GM18519 (cell line): ENCODE data around the gene KCNIP2.
A peak's percentile ranks its signal among the peaks of the same experiment; 100 is the strongest.

ENCODE experiments used
- ATAC-seq: cut with Tn5 transposase; IDR thresholded peaks from one replicate; pipeline ENCODE4 v1.9.1; 2021; ENCODE audit warnings: mild to moderate bottlenecking, moderate library complexity; ENCODE audit not compliant: unreplicated experiment, low FRiP score

Gene KCNIP2

DNA sequence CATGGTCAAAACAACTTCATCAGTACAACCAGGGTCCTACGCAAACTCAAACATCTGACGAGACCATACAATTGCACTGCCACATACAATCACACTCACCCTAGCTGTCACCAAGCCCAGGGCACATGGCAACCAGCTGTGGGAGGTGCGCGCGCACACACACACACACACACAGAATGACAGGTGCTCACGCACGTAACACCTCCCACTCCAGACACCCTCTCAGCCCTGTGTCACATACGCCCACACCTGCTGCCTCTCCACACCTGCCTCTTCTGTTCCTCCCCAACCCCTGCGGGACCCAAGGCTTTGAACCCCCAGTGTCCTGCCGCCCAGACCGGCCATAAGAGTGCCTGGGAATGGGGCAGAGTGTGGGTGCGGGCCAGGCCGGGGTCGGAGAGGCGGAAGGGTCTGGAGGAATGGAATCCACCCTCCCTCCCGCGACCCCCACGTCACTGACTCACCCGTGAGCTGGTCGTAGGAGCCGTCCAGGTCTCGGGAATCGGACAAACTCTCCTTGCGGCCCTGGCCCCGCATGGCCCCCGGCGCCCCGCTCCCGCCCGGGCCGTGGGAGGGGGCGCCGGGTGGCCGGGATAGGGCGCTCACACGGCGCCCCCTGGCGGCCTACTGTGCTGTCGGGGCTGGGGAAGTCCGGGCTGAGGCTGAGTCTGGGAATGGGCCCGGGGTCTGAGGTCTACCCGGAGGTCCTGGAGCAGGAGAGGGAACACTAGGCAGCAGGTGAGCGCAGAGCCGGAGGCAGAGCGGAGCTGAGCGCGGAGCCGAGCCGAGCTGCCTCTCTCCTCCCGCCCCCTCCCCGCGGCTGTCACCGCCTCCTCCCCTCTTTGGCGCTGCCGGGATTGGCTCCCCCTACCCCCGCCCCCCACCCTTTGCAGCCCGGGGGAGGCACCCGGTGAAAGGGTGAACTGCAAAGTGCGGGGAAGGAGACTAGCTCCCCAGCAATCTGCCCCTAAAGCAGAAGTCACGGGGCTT is at the start of gene KCNIP2:
KCNIP2 (minus strand) TSS at position 769 of the 990 bp plus-strand sequence; CDS start at position 537, 232 bp downstream.
- no peak for ATAC-seq

DNA sequence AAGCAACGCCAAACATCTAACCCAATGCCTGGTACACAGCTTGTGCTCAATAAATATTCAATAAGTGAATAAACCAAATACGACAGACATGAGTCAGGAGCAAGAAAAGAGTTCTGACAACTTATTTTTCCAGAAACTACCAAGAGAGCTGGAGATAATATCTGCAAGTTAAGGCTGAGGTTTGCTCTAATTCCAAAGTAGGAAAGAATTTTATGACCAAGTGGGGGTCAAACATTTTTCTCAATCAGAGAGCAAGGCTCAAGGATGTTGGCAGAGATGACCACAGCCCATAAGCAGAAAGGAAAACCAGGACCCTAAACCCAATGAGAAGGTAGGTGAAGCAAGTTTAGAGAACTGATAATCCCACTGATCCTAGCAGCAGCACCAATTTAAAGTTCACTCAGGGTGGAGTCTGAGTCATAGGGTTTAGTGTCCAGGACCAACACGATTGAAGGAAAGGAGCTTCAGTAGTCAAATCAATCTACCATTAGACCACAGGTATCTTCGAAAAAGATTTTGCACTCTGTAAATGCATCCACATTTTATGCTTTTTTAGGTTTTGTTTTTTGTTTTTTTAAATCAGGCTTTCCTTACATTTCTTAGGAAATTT is 49.3 kb upstream of the KCNIP2 start:
- ATAC-seq: no peak

DNA sequence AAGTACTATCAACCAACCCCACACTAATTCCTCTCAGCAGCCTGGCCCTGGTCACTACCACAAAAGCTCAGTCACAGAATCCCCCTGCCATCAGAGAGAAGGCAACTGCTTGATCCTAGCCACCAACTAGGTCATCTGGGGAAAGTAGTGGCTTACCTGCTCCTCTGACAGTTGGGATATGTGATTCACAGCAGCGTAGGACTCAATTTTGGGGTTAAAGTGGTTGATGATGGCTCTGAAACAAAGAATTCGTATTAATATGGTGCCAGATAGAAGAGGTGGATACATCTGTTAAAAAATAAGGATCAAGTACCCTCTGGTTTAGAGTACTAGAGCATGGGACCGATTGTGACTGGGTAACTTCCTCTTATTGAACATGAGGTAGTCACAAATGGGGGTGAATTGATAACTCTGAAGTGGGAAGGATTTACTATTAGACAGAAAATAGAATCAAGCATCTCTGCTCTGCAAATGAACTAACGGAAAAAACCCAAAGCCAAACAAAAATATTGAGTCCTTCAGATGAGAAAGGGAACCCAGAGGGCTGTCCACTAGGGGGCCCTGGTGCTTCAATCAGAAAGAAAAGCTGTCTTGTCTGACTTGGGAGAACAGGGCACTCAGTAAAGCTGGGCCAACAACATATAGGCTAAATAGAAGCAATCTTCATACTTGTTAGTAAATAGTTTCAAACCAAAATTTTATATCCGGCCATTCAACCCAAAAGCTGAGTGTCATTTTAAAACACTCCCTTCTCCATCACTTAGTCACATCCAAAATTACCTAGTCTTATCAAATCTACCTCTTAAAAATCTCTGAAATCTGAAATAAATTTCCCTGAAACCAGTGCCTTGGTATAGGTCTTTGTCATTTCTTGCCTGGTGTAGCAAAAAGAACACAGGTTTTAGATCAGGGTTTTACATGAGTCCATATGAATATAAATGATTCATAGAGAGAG is 45.9 kb upstream of the KCNIP2 start:
- ATAC-seq: no peak

DNA sequence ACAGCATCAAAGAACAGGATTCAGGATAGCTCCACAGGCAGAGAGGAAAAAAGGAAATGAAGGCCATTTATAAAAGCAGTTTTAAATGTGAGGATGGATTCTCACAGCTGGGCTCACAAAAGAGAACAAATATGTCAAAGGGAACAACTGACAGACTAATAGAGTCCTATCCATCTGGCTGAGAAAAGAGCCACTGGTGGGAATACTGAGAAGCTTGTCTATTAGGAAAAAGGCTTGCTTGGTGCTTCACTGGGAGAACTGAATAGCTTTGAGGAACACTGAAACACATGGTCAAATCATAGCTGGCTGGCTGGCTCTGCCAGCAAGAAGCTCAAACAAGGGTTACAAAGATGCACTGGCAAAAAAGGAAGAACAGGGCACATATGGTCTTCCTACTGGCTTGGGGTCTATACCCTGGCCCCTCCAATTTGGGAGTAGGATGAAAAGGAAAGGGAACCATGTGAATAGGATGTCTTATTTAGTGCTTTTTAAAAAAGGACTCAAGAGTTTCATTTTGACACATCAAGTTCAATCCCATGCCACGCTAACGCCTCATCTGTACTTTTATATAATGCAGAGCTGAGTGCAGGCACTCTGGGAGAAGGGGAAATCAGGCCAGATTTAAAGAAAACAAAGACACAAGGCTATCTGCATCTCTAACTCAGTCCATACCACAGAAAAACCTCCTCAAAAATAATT is 44.8 kb upstream of the KCNIP2 start:
- no peak for ATAC-seq

DNA sequence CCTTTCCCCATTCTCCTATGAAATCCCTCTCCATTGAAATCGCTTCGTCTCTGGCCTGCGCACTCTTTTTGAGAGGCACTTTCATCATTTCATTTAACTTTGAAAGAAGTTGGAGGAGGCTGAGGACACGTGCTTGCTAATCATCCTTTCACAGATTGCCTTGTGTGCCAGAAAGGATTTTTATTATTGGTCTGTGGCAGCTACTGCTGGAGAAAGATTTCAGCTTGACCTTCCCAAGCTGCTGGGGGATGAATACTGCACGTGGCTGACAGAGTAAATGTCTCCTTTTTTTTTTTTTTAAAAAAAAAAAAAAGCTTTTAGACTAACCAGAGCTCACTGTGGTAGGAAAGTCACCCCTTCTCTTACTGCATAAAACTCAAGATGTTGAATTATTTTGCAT is 44.2 kb upstream of the KCNIP2 start:
- no peak for ATAC-seq

DNA sequence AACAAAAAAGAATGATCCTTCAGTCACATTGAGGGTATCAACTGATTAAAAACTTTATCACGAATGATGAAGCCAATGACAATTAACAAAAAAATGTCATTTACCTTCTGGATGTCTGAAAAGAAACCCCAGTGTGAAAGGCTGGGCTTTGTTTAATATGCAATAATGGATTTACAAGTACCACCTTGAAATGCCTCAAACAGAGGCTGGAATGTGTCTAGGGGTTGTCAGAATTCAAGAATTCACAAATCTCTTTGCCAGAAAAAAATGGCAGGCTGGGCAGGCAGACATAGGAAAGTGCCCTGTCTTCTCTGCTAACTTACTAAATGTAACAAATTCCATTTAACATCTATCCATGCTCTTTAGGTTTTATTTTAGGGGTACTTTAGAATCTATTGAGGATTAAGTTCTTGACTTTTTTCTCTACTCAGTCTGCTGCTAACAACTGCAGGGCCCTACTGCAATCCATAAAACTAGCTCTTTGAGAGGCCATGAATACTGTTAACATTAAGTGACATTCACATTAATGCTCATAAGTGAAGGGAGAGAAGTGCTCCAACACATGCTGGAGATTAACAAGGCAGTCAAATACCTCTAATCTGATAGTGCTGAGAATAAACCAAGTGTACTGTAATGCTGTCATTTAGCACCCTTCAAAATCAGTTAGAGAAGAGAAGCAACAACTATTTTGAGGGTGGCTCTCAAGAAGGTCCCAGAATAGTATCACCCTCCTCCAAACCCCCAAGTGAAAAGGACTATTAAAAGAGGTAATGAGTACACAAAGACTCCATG is 43.1 kb upstream of the KCNIP2 start:
- ATAC-seq: no peak

DNA sequence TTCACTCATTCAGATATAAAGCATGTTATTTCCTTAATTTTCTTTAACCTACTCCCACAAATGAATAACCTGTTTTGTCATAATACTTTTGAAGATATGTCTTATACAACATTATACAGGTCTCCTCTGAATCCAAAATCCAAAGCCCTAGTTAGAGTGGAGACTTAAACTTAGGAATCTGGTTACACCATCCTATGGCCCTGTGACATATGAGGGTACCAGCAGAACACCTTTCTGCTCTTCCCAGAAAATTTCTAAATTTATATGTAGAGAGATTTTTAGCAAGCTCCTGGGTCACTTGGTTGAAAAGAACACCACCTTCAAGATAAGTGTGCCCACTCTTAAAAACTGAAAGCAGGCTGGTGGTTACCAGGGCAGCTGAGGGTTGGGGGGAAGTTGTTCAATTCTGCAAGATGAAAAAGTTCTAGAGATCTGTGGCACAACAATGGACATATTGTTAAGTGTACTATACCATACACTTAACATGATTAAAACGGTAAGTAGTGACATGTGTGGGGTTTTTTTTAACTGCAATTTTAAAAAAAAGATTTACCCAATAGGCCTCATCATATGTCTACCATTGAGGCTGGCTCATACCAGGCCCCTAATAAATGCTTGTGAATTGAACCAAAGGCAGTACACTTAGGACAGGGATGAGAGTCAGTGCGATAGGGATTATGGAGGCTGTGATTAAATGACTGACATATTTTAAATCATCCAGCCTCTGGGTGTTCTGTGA is 37.6 kb upstream of the KCNIP2 start:
- no peak for ATAC-seq

DNA sequence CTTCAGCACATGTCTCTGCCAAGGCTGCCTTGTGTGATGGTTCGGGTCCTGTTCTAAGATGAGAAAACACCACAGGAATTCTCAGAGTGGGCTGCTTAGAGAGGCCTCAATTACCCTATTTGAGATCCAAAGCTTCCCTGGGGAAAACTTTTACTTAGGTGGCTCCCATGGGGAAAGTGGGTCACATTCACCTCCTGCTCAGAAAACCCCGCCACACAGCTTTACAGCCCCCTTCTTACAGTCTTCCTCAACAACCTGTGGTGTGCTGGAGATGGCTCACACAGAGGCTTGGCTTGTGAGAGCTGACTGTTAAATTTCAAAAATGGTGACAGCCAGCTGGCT is 36.6 kb upstream of the KCNIP2 start:
- ATAC-seq: no peak

DNA sequence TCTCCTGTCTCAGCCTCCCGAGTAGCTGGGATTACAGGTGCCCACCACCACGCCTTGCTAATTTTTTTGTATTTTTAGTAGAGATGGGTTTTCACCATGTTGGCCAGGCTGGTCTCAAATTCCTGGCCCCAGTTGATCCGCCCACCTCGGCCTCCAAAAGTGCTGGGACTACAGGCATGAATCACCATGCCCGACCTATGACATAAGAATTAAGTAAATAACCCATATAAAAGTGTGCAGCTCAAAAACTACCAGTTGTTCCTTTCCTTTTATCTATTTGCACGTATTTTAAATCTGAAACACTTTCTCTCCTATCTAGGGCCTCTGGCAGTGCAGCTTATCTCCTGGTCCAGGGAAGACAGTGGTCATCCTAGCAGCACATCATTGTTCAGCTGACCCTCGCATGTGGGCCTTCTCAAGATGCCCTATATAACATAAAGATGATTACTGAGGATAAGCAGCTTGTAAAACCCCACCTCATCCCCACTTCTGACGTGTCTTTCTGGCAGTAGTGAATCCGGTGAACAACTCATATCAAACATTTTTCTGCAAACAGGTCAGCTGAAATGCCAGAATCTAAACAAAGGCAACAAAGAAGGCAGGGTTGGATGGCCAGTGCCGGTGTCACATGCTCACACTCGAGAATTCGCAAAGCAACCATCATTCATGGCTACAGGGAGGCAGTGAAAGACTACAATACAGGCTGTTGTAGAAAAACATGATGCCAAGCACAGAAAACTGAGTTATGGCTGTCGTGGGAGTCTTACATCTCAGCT is 36.0 kb upstream of the KCNIP2 start:
- no peak for ATAC-seq

DNA sequence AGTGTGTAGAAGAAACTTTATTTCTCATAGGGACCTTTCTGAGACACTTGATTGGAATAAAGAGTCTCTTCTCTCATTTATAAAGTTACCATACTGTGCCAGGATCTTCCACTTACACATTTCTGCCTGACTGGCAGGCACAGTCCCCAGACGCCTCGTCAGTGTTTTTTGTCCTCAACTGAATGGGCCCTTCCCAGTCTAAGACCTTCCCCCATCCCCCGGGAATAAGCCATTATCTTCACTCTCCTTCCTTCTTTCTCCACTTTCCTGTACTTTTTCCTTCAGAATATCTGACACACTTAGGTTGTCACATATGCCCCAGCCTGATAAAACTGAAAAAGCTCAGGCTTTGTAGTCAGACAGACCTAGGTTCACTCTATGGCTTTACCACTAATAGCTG is 35.3 kb upstream of the KCNIP2 start:
- ATAC-seq: no peak

DNA sequence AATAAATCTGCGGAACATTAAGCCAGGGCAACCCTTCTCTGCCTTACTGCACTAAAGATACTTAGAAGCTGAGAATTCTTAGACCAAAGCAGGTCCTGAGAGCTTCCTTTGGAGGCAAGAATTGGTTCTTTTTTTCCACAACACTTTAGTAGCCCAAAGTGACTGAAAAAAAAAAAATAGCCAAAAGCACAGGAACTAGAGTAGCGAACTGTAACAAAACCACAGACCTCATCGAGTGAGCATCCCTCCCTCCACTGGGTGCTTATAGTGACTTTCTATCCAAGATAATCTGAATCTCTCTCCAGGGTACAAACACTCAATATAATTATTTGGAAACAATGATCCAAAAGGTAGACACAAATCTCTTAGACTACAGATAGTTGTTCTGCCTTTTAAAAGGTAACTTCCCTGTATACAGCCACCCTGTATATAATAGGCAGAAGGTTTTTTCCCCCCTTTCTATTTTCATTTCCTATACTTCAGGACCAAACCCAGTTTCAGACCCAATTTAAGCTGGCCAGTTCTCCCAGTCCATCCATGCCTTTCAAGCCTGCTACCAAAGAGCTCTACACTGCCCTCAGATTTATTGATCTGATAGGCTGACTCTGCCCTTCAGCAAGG is 31.6 kb upstream of the KCNIP2 start:
- no peak for ATAC-seq

DNA sequence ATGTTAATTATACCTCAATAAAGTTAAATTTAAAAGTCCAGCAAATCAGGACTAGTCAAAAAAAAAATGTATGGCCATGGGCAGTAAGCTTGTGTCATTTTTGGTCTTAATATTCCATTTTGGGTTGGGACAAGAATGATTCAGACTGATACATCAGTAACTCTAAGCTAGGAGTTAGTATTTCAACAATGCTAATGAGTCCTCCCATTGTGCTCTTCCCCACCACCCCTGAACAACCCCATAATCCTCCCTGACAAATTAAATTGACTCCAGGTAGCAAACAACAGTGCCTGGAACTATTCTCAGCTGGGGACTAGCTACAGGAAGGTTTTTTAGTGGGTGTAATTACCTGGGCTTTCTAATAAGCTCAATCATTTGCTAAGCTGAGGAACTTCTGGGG is 30.7 kb upstream of the KCNIP2 start:
- ATAC-seq: no peak

DNA sequence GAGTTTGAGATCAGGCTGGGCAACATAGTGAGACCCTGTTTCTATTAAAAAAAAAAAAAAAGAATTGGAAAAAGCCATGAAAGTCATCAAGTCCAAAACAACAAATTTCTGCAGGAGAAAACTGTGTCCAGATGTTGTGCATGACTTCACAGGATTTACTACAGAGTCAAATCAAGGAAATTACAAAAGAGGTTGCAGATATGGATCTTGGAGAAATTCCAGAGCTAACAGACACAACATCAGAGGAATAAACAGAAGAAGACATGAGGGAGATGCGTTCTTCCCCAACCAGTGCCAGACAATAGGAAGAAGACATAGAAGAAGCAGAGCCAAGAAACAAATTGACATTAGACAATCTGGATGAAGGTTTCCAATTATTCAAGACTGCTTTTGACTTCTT is 24.3 kb upstream of the KCNIP2 start:
- ATAC-seq: no peak

DNA sequence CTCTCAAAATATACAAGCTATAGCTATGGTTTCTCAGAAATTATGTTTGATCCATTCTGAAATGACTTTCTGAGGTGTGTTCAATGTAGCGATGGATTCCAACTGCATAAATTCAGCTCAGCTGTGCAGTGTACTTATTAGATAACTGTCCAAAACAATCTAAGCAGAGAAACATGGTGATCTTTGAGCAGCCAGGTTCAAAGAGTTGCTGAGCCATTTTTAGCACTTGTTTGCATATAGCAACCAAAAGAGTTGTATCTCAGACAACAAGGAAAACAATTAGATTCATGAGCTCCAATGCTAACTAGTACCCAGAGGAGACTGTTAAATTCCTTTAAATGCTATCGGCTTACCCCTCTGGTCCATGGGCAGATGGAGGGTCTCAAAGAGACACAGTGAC is 15.9 kb upstream of the KCNIP2 start:
- ATAC-seq: no peak

DNA sequence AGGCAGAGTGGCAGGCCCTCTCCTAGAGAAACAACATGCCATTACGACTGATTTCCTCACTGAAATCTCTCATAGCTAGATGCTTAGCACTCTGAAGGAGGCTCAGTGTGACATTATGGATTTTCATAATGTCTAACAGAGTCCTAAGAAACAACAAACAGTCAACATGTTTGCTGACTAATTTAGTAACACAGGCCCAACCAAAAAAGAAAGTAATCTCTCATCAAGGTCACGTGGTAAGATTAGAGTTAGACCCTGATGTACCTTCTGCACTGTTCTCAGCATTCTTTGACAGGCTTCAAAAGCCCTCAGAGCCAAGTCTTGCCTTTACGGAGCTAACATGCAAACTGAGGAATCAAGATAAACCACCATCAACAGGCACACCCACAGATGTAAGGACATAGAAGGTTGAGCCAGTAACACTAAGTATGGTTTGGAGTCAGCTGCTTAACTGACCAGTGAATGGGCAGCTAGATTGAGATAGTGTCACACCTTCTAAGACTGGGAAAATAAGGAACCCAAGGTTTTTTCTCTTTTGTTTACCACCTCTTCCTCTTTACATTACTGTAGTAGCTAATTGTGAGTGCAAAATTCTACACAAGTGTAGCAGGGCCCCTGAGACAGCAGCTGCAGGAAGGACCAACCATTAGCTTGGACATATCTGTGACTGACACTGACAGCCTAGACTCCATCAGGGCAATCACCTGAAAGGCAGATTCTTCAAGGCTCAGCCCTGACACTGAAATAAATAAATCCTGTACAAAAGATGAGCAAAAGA is 15.3 kb upstream of the KCNIP2 start:
- ATAC-seq: peak; percentile 54

DNA sequence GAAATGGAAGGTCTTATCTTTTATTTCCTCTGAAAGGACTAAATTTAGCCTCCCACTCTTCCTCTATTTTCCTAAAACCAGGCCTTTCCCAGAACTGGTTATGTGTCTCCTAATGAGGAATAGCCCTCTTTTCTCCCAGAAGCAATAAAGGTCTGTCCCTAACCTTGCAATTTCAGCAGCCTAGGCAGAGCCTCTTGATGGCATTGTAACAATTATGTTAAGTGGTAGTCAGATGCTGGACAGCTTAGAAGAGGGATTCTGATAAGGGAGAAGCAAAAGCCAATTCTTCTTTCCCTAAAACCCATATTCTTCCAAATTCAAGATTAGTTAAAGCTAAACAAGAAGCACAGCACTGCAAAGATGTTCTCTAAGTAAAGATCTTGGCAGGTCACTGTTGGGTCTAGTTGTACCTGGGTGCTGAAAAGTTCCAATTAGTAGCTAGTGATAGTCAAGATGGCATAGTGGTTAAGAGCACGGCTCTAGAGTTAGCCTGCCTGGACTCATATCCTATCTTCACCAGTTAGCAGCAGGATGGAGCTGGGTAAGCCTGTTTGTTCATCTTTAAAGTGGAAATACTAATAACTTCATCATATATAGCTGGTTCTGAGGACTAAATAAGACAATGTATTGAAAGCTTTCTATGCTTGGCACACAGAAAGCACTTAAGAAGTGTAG is 14.3 kb upstream of the KCNIP2 start:
- ATAC-seq: no peak
